ENCODE measurements around the gene KDELR3.

The KDELR3 gene

GRCh38 chr22:38455530-38456271 is 12.2 kb upstream of the KDELR3 start:
- TF ChIP-seq CTCF (IDR thresholded peaks at IDR 0.05; ENCODE audit: low read depth, low read length) = no peak
- peak in 1 of 2 donors; percentile 45 for DNase-seq (ENCODE audit: low read depth in 2 of 2)
- peak overlapping the region in 1 of 2 donors; percentile 23 for H3K4me3 ChIP-seq (replicated peaks in 1 of 2; ENCODE audit: low read depth in 2 of 2, low read length in 2 of 2)

DNA sequence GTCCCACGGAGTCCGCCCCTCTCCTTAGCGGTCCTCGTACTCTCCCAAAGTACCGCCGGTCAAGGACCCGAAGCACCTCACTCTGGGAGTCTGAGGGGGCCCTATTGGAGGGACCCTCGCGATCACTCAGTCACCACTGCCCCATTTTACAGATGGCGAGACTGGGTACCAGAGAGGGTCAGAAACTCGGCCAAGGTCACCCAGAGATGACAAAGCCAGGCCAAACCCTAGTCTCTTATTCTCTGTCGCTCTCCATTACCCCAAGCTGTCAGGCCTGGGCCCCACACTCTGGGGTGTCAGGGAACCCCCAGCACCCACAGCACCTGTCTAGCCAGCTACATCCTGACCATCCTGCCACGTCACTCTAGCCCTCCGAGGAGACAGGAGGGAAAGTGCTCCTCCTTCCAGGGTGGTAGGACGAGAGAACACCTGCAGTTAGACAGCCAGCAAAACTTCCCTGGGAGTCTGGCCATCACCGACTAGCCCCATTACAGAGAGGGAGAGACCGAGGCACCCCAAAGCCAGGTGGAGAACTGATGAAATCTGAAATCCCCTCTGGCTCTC is 11.5 kb upstream of the KDELR3 start:
- no peak for DNase-seq (ENCODE audit: low read depth in 2 of 2)
- no peak for TF ChIP-seq CTCF (IDR thresholded peaks at IDR 0.05; ENCODE audit: low read depth, low read length)
- H3K4me3 ChIP-seq (replicated peaks in 1 of 2; ENCODE audit: low read depth in 2 of 2, low read length in 2 of 2) = no peak overlapping the region

DNA sequence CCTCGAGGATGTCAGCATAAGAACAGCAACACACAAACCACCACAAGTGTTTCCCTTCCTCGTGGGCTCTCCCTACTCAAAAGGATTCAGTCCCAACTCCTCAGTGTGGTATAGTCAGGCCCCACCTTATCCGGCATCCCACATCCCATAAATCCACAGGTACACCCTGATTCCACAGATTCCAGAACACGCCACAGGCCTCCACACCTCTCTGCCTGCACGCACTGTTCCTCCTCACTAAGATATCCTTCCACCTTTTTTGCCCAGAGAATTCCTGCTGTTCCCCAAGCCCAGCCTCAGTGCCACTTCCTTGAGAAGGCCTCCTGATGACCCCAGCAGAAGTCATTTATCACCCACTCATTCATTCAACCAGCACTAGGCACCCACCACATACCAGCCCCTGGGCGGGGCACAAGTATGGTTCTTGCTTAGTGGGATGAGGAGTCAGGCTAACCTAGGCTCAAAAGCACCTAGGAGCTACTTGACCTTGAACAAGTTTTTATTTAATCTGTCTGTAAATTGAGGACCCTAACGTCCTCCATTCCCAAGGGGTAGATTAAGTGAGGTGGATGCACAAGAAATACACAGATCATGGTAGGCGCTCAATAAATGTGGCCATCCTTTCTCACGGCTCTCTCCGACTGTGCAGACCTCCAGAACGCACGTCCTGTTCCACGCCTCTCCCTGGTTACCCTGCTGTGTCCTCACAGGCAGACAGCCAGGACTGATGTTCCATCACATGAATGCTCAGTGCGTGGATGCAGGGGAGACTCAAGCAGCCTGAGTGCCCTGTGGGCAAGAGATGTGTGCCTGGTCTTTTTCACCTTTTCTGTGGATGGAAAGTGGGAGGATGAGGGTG is 10.8 kb upstream of the KDELR3 start:
- no peak overlapping the region for H3K4me3 ChIP-seq (replicated peaks in 1 of 2; ENCODE audit: low read depth in 2 of 2, low read length in 2 of 2)
- DNase-seq (ENCODE audit: low read depth in 2 of 2) = no peak
- TF ChIP-seq CTCF (IDR thresholded peaks at IDR 0.05; ENCODE audit: low read depth, low read length) = no peak

DNA sequence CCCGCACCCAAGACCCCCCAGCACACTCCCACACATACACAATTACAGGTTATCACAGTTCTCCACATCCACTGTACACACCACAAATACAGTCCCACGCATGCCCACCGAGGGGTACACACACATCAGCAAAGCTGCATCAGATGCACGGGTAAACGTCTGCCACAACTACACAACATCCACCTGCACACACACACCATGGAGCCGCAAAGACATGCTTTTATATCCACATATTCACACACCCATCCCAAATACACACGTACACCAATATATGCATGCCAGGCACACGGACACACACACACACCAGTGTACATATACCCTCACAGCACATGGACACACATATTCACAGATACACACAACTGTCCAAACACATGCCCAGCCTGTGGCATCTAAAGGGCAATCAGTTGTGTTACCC is 7.5 kb upstream of the KDELR3 start:
- no peak for TF ChIP-seq CTCF (IDR thresholded peaks at IDR 0.05; ENCODE audit: low read depth, low read length)
- DNase-seq (ENCODE audit: low read depth in 2 of 2) = no peak
- no peak overlapping the region for H3K4me3 ChIP-seq (replicated peaks in 1 of 2; ENCODE audit: low read depth in 2 of 2, low read length in 2 of 2)

- TF ChIP-seq CTCF (IDR thresholded peaks at IDR 0.05; ENCODE audit: low read depth, low read length) = no peak
- DNase-seq (ENCODE audit: low read depth in 2 of 2) = no peak
- no peak overlapping the region for H3K4me3 ChIP-seq (replicated peaks in 1 of 2; ENCODE audit: low read depth in 2 of 2, low read length in 2 of 2)
Measured at GRCh38 chr22:38461057-38461413, 6.9 kb upstream of the KDELR3 start.

GRCh38 chr22:38461414-38462081 is 6.3 kb upstream of the KDELR3 start:
- no peak for TF ChIP-seq CTCF (IDR thresholded peaks at IDR 0.05; ENCODE audit: low read depth, low read length)
- DNase-seq (ENCODE audit: low read depth in 2 of 2) = peak; percentile 86 to 87
- no peak overlapping the region for H3K4me3 ChIP-seq (replicated peaks in 1 of 2; ENCODE audit: low read depth in 2 of 2, low read length in 2 of 2)
